Chondrocyte (in vitro differentiated cells): ENCODE results near the gene SLC25A47. TPM values are rescaled to one million over a fixed set of nuclear protein-coding genes. Genes with fewer than 3 reads are reported as not detected.
"Not testable (repeated sequence)": the region's sequence is repeated elsewhere in the genome, so short reads cannot be mapped to it uniquely, and the experiment has no call there.

Experiments used
- DNase-seq: peaks from one replicate; pipeline ENCODE4 v3.0.0; 2021; ENCODE audit warnings: mixed read lengths, low spot score
- H3K27ac Mint-ChIP-seq: one replicate; pipeline ENCODE4 v1.8.0; 2021; ENCODE audit warnings: mild to moderate bottlenecking, moderate library complexity, mixed read lengths; ENCODE audit not compliant: unreplicated experiment
- H3K27me3 Mint-ChIP-seq: 2 replicates; pipeline ENCODE4 v1.8.0; 2021; ENCODE audit warnings: low read depth, mixed read lengths
- H3K36me3 Mint-ChIP-seq: 2 replicates; pipeline ENCODE4 v1.8.0; 2021; ENCODE audit warnings: low read depth, mixed read lengths
- H3K4me1 Mint-ChIP-seq: 2 replicates; pipeline ENCODE4 v1.8.0; 2021; ENCODE audit warnings: low read depth, mild to moderate bottlenecking, mixed read lengths
- H3K4me3 Mint-ChIP-seq: one replicate; pipeline ENCODE4 v1.8.0; 2021; ENCODE audit warnings: mild to moderate bottlenecking, moderate library complexity, mixed read lengths; ENCODE audit not compliant: unreplicated experiment
- H3K9me3 Mint-ChIP-seq: 2 replicates; pipeline ENCODE4 v1.8.0; 2021; ENCODE audit warnings: low read depth, mixed read lengths
- total RNA-seq: library from RNA; stranded (reverse); gene quantifications from 3 replicates; pipeline ENCODE4 v1.2.1, GENCODE V29; 2021
- TF ChIP-seq, protein P1 (sequence below): fragments of 200-600 bp; sonication (generic); IDR thresholded peaks from 2 replicates; pipeline ENCODE4 v1.5.0; 2021; ENCODE audit warnings: antibody characterized with exemption, mild to moderate bottlenecking, moderate library complexity

SLC25A47 gene
- total RNA-seq, 1 donor from 2014 or later = not detected

DNA sequence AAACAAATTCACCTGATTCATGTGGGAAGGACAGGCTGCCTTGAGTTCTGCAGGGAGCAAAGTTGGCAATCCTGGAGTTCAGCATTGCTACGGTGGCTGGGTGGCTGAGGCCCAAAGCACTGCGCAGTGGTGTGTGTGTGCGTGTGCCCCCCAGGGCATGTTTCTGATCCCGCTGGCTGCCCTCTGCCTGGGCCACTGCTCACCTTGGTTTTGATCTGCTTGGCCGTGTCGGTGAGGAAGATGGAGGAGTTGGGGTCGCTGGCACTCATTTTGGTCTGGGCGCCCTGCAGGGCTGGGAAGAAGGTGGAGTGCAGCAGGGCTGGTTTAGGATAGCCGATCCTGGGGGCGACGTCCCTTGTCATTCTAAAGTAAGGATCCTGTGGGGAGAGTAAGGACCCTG is 19.1 kb downstream of the SLC25A47 start:
- TF ChIP-seq, protein P1, sequence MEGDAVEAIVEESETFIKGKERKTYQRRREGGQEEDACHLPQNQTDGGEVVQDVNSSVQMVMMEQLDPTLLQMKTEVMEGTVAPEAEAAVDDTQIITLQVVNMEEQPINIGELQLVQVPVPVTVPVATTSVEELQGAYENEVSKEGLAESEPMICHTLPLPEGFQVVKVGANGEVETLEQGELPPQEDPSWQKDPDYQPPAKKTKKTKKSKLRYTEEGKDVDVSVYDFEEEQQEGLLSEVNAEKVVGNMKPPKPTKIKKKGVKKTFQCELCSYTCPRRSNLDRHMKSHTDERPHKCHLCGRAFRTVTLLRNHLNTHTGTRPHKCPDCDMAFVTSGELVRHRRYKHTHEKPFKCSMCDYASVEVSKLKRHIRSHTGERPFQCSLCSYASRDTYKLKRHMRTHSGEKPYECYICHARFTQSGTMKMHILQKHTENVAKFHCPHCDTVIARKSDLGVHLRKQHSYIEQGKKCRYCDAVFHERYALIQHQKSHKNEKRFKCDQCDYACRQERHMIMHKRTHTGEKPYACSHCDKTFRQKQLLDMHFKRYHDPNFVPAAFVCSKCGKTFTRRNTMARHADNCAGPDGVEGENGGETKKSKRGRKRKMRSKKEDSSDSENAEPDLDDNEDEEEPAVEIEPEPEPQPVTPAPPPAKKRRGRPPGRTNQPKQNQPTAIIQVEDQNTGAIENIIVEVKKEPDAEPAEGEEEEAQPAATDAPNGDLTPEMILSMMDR = no peak
- Mint-ChIP-seq H3K27ac (peak overlapping the region; percentile 75), H3K36me3 (peaks cover 44% of the 10 kb centered on the region)

DNA sequence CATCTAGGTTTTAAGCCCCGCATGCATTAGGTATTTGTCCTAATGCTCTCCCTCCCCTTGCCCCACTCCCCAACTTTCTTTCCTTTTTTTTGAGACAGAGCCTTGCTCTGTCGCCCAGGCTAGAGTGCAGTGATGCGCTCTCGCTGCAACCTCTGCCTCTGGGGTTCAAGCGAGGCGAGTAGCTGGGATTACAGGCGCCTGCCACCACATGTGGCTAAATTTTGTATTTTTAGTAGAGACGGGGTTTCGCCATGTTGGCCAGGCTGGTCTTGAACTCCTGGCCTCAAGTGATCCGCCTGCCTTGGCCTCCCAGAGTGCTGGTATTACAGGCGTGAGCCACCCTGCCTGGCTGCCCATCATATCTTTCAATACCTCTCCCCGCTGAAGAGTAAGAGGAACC is 19.7 kb downstream of the SLC25A47 start:
- H3K4me1 Mint-ChIP-seq = peaks cover 17% of the 10 kb centered on the region
- DNase-seq, H3K9me3 Mint-ChIP-seq, H3K27me3 Mint-ChIP-seq, H3K27ac Mint-ChIP-seq, H3K4me3 Mint-ChIP-seq: not testable (repeated sequence)
- peaks cover 42% of the 10 kb centered on the region for H3K36me3 Mint-ChIP-seq

More for the DNA sequence above, 19.1 kb downstream of the SLC25A47 start:
- Mint-ChIP-seq H3K4me1 (peaks cover 17% of the 10 kb centered on the region), H3K9me3 (no peaks in the 10 kb centered on the region), H3K4me3 (no peak overlapping the region), H3K27me3 (no peaks in the 10 kb centered on the region)
- peak; percentile 59 for DNase-seq

DNA sequence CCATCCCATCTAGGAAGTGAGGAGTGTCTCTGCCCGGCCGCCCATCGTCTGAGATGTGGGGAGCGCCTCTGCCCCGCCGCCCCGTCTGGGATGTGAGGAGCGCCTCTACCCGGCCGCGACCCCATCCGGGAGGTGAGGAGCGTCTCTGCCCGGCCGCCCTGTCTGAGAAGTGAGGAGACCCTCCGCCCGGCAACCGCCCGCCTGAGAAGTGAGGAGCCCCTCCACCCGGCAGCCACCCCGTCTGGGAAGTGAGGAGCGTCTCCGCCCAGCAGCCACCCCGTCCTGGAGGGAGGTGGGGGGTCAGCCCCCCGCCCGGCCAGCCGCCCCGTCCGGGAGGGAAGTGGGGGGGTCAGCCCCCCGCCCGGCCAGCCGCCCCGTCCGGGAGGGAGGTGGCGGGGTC is 21.5 kb downstream of the SLC25A47 start:
- DNase-seq = not testable (repeated sequence)

DNA sequence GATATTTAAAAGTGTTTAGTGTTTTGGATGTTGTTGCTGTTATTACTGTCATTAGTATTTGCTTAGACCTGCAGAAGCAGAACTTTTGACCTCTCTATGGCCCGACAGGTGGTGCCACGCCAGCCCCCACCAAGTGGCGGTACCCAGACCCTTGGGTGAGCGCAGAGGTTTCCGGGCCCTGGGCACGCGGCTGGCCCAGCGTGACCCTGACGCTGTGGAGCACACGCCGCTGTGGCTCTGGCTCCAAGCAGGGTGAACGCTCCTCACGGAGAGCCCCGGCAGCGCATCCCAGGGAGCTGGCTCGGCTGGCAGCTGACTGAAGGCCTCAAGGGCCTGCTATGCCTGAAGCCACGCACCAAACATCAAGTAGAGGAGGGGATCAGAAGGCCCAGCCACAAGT is 22.6 kb downstream of the SLC25A47 start:
- no peak for DNase-seq
- no peaks in the 10 kb centered on the region for H3K9me3 Mint-ChIP-seq
- H3K36me3 Mint-ChIP-seq = peaks cover 34% of the 10 kb centered on the region

More for the DNA sequence above, 21.5 kb downstream of the SLC25A47 start:
- peaks cover 39% of the 10 kb centered on the region for H3K36me3 Mint-ChIP-seq
- H3K4me3 Mint-ChIP-seq, H3K9me3 Mint-ChIP-seq, H3K27me3 Mint-ChIP-seq, H3K27ac Mint-ChIP-seq: not testable (repeated sequence)
- peaks cover 17% of the 10 kb centered on the region for H3K4me1 Mint-ChIP-seq

DNA sequence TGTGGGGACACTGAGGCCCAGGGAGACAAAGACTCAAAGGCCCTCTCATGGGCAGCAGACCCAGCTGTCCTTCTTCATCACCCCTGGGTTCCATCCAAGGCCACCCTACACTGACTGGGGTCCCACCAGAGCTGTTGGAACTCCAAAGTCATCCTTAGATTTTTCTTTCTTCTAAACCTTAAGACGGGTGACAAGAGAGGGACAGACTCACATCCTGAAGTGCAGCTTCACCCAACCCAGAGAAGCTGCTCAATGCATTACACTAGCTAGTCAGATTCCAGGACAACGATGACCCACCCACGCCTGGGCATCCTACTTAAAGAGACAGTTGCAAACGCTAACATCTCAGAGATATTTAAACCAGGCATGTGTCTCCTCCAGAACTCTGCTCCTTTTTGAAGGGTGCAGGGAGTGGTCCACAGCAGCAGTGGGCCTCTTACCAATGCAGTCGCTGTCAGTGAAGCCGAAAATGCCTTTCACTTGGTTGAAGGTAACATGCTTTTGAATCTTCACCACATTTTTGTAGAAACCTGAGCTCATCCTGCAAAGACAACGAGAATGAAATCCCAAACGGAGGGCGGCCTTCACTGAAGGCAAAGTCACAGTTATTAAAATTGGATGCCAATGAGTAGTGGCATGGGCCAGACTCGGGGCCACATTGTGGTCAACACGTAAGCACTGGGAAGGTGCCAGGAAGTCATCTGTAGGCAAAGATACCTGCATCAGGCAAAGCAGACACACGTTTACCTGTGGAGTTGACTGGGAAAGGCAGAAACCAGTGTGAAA is 23.4 kb downstream of the SLC25A47 start:
- Mint-ChIP-seq H3K4me1 (peaks cover 11% of the 10 kb centered on the region), H3K9me3 (no peaks in the 10 kb centered on the region), H3K27ac (no peak overlapping the region), H3K27me3 (no peaks in the 10 kb centered on the region), H3K4me3 (no peak overlapping the region), H3K36me3 (peaks cover 38% of the 10 kb centered on the region)
- DNase-seq = no peak
- TF ChIP-seq, protein P1 = no peak

More for the DNA sequence above, 22.6 kb downstream of the SLC25A47 start:
- Mint-ChIP-seq H3K27ac (peak overlapping the region; percentile 51), H3K4me3 (no peak overlapping the region), H3K27me3 (no peaks in the 10 kb centered on the region), H3K4me1 (peaks cover 17% of the 10 kb centered on the region)
- TF ChIP-seq, protein P1 = no peak

DNA sequence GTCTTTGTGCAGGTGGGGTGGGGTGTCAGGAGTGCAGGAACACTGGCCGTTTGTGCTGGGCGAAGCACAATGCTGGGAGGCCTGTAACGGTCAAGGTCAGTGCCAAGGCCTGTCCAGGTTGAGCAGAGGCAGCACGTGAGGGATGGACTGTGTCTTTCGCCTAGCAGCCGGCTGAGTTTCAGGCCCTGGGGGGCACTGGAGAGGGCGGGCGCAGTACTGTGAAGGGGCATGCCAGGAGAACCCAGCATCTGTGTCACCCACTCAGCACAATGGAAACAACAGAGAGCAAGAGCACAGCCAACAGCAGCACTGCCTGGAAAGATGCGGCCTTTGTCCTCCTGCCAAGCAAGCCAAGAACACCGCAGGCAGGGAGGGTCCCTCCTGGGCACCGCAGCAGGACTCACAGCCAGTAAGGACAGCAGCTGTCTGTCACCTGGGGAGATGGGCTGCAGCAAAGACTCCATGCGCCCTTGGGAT is 25.2 kb downstream of the SLC25A47 start:
- DNase-seq = no peak

More for the DNA sequence above, 25.2 kb downstream of the SLC25A47 start:
- no peaks in the 10 kb centered on the region for H3K4me1 Mint-ChIP-seq
- H3K4me3 Mint-ChIP-seq = no peak overlapping the region
- H3K27me3 Mint-ChIP-seq = no peaks in the 10 kb centered on the region
- TF ChIP-seq, protein P1 = no peak
- no peak overlapping the region for H3K27ac Mint-ChIP-seq
- H3K9me3 Mint-ChIP-seq = no peaks in the 10 kb centered on the region
- peaks cover 38% of the 10 kb centered on the region for H3K36me3 Mint-ChIP-seq
